Small intestine (tissue), 7 donors: ENCODE data around the gene ZMIZ2. TPM values are rescaled to one million over a fixed set of nuclear protein-coding genes. Genes with fewer than 3 reads are reported as not detected.

Experiments
- DNase-seq, 2 donors: peaks; one replicate each; pipeline versions ENCODE4 v3.0.0 to v3.0.0-alpha.2; 2013
- FAIRE-seq: peaks from 2 replicates; lab custom pipeline; 2012; peaks lifted over from hg19 to GRCh38; lab: Jason Lieb, UNC
- H3K27ac ChIP-seq, 3 donors: one replicate each; pipeline ENCODE4 v1.5.1; 2013; ENCODE audit warnings: low read length in 2 of 3, mild to moderate bottlenecking in 2 of 3, control low read depth in 1 of 3, inconsistent platforms in 1 of 3, low read depth in 1 of 3, moderate library complexity in 1 of 3
- H3K27me3 ChIP-seq, 3 donors: one replicate each; pipeline ENCODE4 v1.6.1; 2013; ENCODE audit warnings: low read length in 3 of 3, inconsistent platforms in 1 of 3; ENCODE audit not compliant: control insufficient read depth in 3 of 3, insufficient read depth in 3 of 3
- H3K36me3 ChIP-seq, 3 donors: one replicate each; pipeline ENCODE4 v1.6.1; 2013; ENCODE audit warnings: low read length in 3 of 3, inconsistent platforms in 1 of 3, low read depth in 1 of 3, mild to moderate bottlenecking in 1 of 3, moderate library complexity in 1 of 3; ENCODE audit not compliant: control insufficient read depth in 3 of 3, insufficient read depth in 2 of 3
- H3K4me1 ChIP-seq, 3 donors: one replicate each; pipeline ENCODE4 v1.6.1; 2013; ENCODE audit warnings: low read length in 2 of 3, inconsistent platforms in 1 of 3, low read depth in 1 of 3, mild to moderate bottlenecking in 1 of 3, moderate library complexity in 1 of 3; ENCODE audit not compliant: control insufficient read depth in 3 of 3, insufficient read depth in 2 of 3
- H3K4me3 ChIP-seq, 3 donors: one replicate each; pipeline ENCODE4 v1.5.1; 2013; ENCODE audit warnings: low read length in 3 of 3, control low read depth in 1 of 3, inconsistent platforms in 1 of 3, low read depth in 1 of 3, mild to moderate bottlenecking in 1 of 3, moderate library complexity in 1 of 3
- H3K9me3 ChIP-seq, 2 donors: one replicate each; pipeline ENCODE4 v1.6.1; 2013; ENCODE audit warnings: low read depth in 1 of 2, low read length in 1 of 2; ENCODE audit not compliant: control insufficient read depth in 2 of 2, insufficient read depth in 1 of 2
- WGBS, 3 donors: extraction: QIAGEN DNeasy Blood & Tissue Kit; methylation state at CpG; one replicate each; pipeline ENCODE4 v1.1.7; 2013; 5-methylcytosine and 5-hydroxymethylcytosine counted together
- polyA plus RNA-seq, 4 donors: library from polyadenylated mRNA; stranded (reverse) in 3 of 4; unstranded in 1 of 4; fragments of 200-250 nt in 3 of 4; fragments of 120-200 nt in 1 of 4; gene quantifications; one replicate each; pipeline versions ENCODE4 v1.2.1 to v1.2.3, GENCODE V29; 2013
- donor health status: healthy with polysubstance abuse.
- donor health status: control.
- donor health status: control.
- donor health status: Bipolar disorder and iron deficiency.
- donor health status: healthy.

The ZMIZ2 gene
- polyA plus RNA-seq, 4 donors = 18.9 to 75.2 (median 37.6) TPM

GRCh38 chr7:44756904-44757303 is 8.3 kb downstream of the ZMIZ2 start:
- no peaks in the 10 kb centered on the region for H3K9me3 ChIP-seq
- peaks cover 9 to 71% (median 14%) of the 10 kb centered on the region in 3 donors for H3K36me3 ChIP-seq
- FAIRE-seq = no peak
- H3K4me1 ChIP-seq = peaks cover 0 to under 1% (median 0%) of the 10 kb centered on the region in 3 donors
- no peaks in the 10 kb centered on the region for H3K27me3 ChIP-seq
- no peak for DNase-seq
- WGBS, 3 donors = 89 to 90% (median 90%) methylated on average over 12 of the region's 12 CpGs
- H3K4me3 ChIP-seq = no peak overlapping the region
- H3K27ac ChIP-seq = no peak overlapping the region

- Histone ChIP-seq H3K27ac (no peak overlapping the region), H3K4me1 (no peaks in the 10 kb centered on the region), H3K27me3 (no peaks in the 10 kb centered on the region), H3K36me3 (peaks cover 11 to 75% (median 14%) of the 10 kb centered on the region in 3 donors), H3K9me3 (no peaks in the 10 kb centered on the region), H3K4me3 (no peak overlapping the region)
- DNase-seq (no peak), FAIRE-seq (no peak)
- 67 to 82% (median 80%) methylated on average over 7 to 10 of the region's 10 CpGs for WGBS, 3 donors
Measured at GRCh38 chr7:44757311-44757710, 8.7 kb downstream of the ZMIZ2 start.

GRCh38 chr7:44757739-44758138 is 9.1 kb downstream of the ZMIZ2 start:
- WGBS, 3 donors = 93 to 100% (median 93%) methylated on average over 6 to 7 of the region's 7 CpGs
- FAIRE-seq (no peak), DNase-seq (no peak)
- Histone ChIP-seq H3K4me3 (no peak overlapping the region), H3K27ac (no peak overlapping the region), H3K4me1 (no peaks in the 10 kb centered on the region), H3K9me3 (no peaks in the 10 kb centered on the region), H3K36me3 (peaks cover 13 to 80% (median 14%) of the 10 kb centered on the region in 3 donors), H3K27me3 (no peaks in the 10 kb centered on the region)

DNA sequence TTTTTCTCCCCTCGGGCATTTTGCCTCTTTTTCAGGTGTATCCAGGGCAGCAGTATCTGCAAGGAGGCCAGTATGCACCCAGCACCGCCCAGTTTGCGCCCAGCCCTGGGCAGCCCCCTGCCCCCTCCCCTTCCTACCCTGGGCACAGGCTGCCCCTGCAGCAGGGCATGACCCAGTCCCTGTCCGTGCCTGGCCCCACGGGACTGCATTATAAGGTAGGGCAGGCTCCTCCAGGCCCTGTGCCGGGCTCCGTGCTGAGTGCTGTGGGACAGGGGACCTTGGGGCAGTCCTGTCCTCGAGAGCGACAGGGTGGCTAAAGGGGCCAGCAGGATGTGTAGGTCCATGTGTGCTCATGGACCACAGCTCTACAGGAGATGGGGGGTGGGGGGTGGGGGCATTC is 10.6 kb downstream of the ZMIZ2 start:
- FAIRE-seq = no peak
- no peaks in the 10 kb centered on the region for H3K4me1 ChIP-seq

GRCh38 chr7:44760034-44760580 is 11.5 kb downstream of the ZMIZ2 start:
- DNase-seq = no peak
- H3K27ac ChIP-seq = no peak overlapping the region
- no peaks in the 10 kb centered on the region for H3K4me1 ChIP-seq
- H3K9me3 ChIP-seq = no peaks in the 10 kb centered on the region
- H3K4me3 ChIP-seq = no peak overlapping the region
- H3K27me3 ChIP-seq = no peaks in the 10 kb centered on the region
- WGBS, 3 donors = 91 to 94% (median 93%) methylated on average over 15 to 18 of the region's 18 CpGs
- FAIRE-seq = no peak
- peaks cover 25 to 93% (median 27%) of the 10 kb centered on the region in 3 donors for H3K36me3 ChIP-seq

More for the DNA sequence above, 10.6 kb downstream of the ZMIZ2 start:
- Histone ChIP-seq H3K27ac (no peak overlapping the region), H3K27me3 (no peaks in the 10 kb centered on the region), H3K4me3 (no peak overlapping the region), H3K9me3 (no peaks in the 10 kb centered on the region), H3K36me3 (peaks cover 20 to 92% (median 25%) of the 10 kb centered on the region in 3 donors)
- DNase-seq = no peak
- WGBS, 3 donors = 87 to 94% (median 92%) methylated on average over 9 of the region's 9 CpGs

DNA sequence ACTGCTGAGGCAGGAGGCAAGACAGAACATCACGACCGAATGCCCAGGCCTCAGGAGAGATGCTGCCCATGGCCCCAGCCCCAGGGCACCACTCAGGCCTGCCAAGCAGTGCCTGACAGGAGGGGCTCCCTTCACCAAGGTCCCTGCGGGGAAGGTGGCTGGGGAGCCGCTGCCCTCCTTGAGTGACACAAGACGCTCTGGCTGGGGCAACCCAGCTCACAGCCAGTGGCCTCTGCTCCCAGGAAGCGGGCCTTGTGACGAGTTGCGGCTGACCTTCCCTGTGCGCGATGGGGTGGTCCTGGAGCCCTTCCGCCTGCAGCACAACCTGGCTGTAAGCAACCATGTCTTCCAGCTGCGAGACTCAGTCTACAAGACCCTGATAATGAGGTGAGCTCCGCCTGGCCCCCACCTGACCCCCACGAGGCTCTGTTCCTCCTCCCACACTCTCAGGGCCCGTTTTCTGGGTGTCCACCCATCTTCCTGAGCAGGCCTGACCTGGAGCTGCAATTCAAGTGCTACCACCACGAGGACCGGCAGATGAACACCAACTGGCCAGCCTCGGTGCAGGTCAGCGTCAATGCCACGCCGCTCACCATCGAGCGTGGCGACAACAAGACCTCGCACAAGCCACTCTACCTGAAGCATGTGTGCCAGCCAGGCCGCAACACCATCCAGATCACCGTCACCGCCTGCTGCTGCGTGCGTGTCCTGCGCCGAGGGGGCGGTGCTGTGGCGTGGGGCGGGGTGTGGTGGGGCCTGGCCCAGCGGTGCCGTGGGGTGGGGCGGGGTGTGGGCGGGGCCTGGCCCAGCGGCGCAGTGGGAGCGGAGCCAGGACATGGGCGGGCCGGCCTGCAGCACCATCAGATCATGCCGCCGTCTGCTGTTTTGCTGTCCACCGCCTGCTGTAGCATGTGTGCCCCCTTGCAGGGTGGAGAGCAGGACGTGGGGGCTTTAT is 12.8 kb downstream of the ZMIZ2 start:
- H3K4me3 ChIP-seq = no peak overlapping the region
- DNase-seq (peak in 1 of 2 donors; percentile 85), FAIRE-seq (no peak)
- WGBS, 3 donors = 48 to 82% (median 73%) methylated on average over 33 to 48 of the region's 48 CpGs
- H3K27ac ChIP-seq = peak overlapping the region in 1 of 3 donors; percentile 14
- no peaks in the 10 kb centered on the region for H3K27me3 ChIP-seq
- H3K9me3 ChIP-seq = no peaks in the 10 kb centered on the region
- H3K4me1 ChIP-seq = no peaks in the 10 kb centered on the region
- H3K36me3 ChIP-seq = peaks cover 33 to 93% (median 34%) of the 10 kb centered on the region in 3 donors

- WGBS, 3 donors = 67 to 88% (median 80%) methylated on average over 8 to 9 of the region's 9 CpGs
- Histone ChIP-seq H3K27me3 (no peaks in the 10 kb centered on the region), H3K9me3 (no peaks in the 10 kb centered on the region), H3K4me3 (no peak overlapping the region), H3K36me3 (peaks cover 34 to 93% (median 41%) of the 10 kb centered on the region in 3 donors), H3K4me1 (peaks cover 0 to under 1% (median 0%) of the 10 kb centered on the region in 3 donors), H3K27ac (no peak overlapping the region)
- FAIRE-seq = no peak
- no peak for DNase-seq
Measured at GRCh38 chr7:44762300-44762699, 13.7 kb downstream of the ZMIZ2 start.

- Histone ChIP-seq H3K36me3 (peaks cover 28 to 93% (median 41%) of the 10 kb centered on the region in 3 donors), H3K27ac (no peak overlapping the region), H3K27me3 (no peaks in the 10 kb centered on the region), H3K9me3 (no peaks in the 10 kb centered on the region), H3K4me1 (peaks cover 0 to 7% (median 1%) of the 10 kb centered on the region in 3 donors), H3K4me3 (no peak overlapping the region)
- no peak for FAIRE-seq
- DNase-seq = no peak
- 92 to 94% (median 92%) methylated on average over 18 to 20 of the region's 20 CpGs for WGBS, 3 donors
Measured at GRCh38 chr7:44762726-44763522, 14.3 kb downstream of the ZMIZ2 start.
